Activated naive CD4-positive, alpha-beta T cell treated with anti-CD3 and anti-CD28 coated beads, Interleukin-2, amount 10 ng/mL, durations not matched to agents 5 hours and 36 hours (primary cell): ENCODE measurements around the gene SEPTIN3. TPM values are rescaled to one million over a fixed set of nuclear protein-coding genes. Genes with fewer than 3 reads are reported as not detected.

Experiments
- total RNA-seq, 2 experiments: library from RNA; stranded (reverse); gene quantifications; one replicate each; pipeline ENCODE4 v1.2.3, GENCODE V29; 2021

The SEPTIN3 gene, protein sequence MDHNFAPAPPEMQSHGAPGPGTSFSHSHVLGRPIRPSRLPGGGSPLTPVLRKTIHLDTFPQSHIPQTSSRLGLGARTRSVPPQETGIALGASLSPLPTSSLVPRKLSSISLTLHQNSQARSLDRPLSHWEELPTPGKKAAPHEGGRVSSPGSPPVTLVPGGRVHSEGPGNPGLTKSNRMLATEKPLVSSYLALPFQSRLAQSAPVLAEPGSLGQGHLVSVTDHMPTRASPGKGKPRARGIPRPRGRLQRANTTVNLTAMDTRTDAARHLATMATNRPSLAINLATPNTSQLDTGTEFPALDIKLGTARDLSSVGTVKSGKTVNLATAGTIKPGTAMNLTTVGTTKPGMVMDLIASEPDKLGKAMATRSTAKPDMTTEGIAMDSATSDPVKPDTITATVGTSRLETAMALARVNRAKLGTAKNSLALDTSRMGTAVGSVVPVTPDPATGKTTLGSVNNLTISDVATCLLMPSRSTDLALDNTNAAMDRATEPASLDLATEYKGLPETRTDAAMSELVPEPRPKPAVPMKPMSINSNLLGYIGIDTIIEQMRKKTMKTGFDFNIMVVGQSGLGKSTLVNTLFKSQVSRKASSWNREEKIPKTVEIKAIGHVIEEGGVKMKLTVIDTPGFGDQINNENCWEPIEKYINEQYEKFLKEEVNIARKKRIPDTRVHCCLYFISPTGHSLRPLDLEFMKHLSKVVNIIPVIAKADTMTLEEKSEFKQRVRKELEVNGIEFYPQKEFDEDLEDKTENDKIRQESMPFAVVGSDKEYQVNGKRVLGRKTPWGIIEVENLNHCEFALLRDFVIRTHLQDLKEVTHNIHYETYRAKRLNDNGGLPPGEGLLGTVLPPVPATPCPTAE
- 1 to 10 TPM; 1.9 to 2.1 TPM for total RNA-seq

DNA sequence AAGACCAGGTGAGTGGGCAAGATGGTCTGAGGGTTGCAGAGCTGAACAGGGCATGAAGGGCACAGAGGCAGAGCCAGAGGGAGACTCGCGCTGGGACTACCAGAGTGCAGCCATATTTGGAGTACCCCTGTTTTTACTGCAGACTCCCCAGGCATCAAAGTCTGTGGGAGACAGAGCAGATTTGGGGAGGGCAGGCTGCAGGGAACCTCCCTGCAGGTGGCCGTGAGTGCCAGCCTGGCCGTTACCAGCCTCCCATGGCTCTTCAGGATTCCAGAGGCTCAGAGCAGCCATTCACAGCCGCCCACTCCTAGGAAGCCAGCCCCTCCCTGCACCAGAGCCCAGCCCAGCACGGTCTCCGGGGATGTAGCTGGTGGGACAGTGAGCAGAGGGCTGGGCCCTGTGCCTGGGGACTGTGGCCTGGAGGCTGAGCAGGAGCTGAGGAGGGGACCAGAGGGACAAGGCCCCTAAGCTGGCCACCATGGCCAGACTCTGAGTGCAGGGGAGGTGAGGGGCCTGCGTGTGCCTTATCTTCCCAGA lies at the start of gene SEPTIN3:
SEPTIN3 (plus strand) TSS at position 334 of the 537 bp plus-strand sequence. CDS start 2,050 bp downstream, outside the sequence.

GRCh38 chr22:41946629-41947423 lies 22.4 kb upstream of the SEPTIN3 start, which contains the start of gene CENPM:
Gene CENPM, minus strand, starts transcription at chr22:41947152. Its CDS starts 76 bp downstream, at chr22:41947076.

DNA sequence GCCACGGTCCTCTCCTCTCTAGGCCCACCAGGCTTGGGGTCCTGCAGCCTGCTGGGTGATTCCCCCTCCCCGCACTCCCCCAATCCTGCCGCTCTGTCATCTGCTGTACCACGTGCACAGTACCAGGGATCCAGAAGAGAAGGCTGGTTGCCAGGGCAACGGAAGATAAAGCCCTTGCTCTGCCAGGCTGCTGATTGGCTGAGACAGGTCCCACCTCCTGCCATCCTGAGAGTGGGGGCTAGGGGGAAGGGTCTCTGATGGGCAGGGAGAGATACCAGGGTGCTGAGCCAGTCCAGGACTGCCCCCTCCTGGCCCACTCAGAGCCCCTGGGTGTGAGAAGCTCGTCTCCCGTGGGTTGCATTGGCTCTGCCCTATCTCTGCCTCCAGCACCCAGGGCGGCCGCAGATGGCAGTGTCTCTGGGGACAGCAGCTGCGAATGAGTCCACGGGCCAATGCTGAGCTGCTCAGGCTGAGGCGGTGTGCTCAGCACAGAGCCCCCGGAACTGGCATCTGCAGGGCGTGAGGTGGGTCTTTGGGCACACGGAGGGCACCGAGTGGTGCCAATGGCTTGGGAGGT lies 17.3 kb upstream of the SEPTIN3 start, which contains the start of gene SMIM45:
SMIM45 (plus strand) TSS at position 253 of the 577 bp plus-strand sequence.

GRCh38 chr22:41998361-41999261 lies 29.4 kb downstream of the SEPTIN3 start, which contains the start of gene WBP2NL:
Gene WBP2NL, plus strand, starts transcription at chr22:41998788. Its CDS starts 31 bp downstream, at chr22:41998819.

Other genes starting within 250 kb of the SEPTIN3 start
- 10 to 100 TPM; 15.7 to 16.9 TPM for gene CCDC134, start 168.8 kb upstream of the SEPTIN3 start, total RNA-seq
- gene SREBF2, start 136.3 kb upstream of the SEPTIN3 start, total RNA-seq, result 100 to 1,000 TPM; 146 to 148 TPM
- under 1 TPM in 1 of 2 experiments, not detected in 1; 0.18 TPM for gene SHISA8, start 54.4 kb upstream of the SEPTIN3 start, total RNA-seq
- 1 to 10 TPM; 1.5 to 1.9 TPM for gene TNFRSF13C, start 42.6 kb upstream of the SEPTIN3 start, total RNA-seq
- 10 to 100 TPM; 65.7 to 69.3 TPM for gene CENPM, start 22.3 kb upstream of the SEPTIN3 start, total RNA-seq
- 1 to 10 TPM; 1.7 to 1.9 TPM for gene WBP2NL, start 29.3 kb downstream of the SEPTIN3 start, total RNA-seq
- 10 to 100 TPM; 21.1 to 21.2 TPM for gene NAGA, start 101.4 kb downstream of the SEPTIN3 start, total RNA-seq
- 1 to 10 TPM; 2.6 to 2.8 TPM for gene PHETA2, start 104.8 kb downstream of the SEPTIN3 start, total RNA-seq
- 100 to 1,000 TPM; 120 to 134 TPM for gene SMDT1, start 110.3 kb downstream of the SEPTIN3 start, total RNA-seq
- gene NDUFA6, start 121.3 kb downstream of the SEPTIN3 start, total RNA-seq, result 10 to 100 TPM; 70.6 to 72.1 TPM
- 1 to 10 TPM; 3.4 to 3.7 TPM for gene CYP2D6, start 161.4 kb downstream of the SEPTIN3 start, total RNA-seq